Activated CD4-positive, alpha-beta memory T cell treated with anti-CD3 and anti-CD28 coated beads, Interleukin-2, amount 10 ng/mL, durations not matched to agents 7 days and 5 days (primary cell): ENCODE data around the gene SUMF2. TPM values are rescaled to one million over a fixed set of nuclear protein-coding genes. Genes with fewer than 3 reads are reported as not detected.
"Not testable (repeated sequence)": the region's sequence is repeated elsewhere in the genome, so short reads cannot be mapped to it uniquely, and the experiment has no call there.

ENCODE experiments used
- CTCF ChIA-PET: fragments of 350-600 bp; sonication (Branson Sonifier 250); formaldehyde crosslinking; loops from one replicate; lab custom pipeline; 2021; ENCODE audit warnings: antibody characterized with exemption, inconsistent platforms; lab: Charles Lee
- POLR2A ChIA-PET: fragments of 350-600 bp; sonication (Branson Sonifier 250); formaldehyde crosslinking; loops from one replicate; lab custom pipeline; 2021; ENCODE audit warnings: antibody characterized with exemption; lab: Charles Lee
- DNase-seq: peaks from one replicate; pipeline ENCODE4 v3.0.0-alpha.2; 2020
- H3K27ac Mint-ChIP-seq: one replicate; pipeline ENCODE4 v1.8.0; 2021; ENCODE audit warnings: mild to moderate bottlenecking, mixed read lengths
- H3K27me3 Mint-ChIP-seq: one replicate; pipeline ENCODE4 v1.8.0; 2021; ENCODE audit warnings: mixed read lengths
- H3K36me3 Mint-ChIP-seq: one replicate; pipeline ENCODE4 v1.8.0; 2021; ENCODE audit warnings: low read depth, mixed read lengths
- H3K4me1 Mint-ChIP-seq: one replicate; pipeline ENCODE4 v1.8.0; 2021; ENCODE audit warnings: mixed read lengths
- H3K4me3 Mint-ChIP-seq: one replicate; pipeline ENCODE4 v1.8.0; 2021; ENCODE audit warnings: mild to moderate bottlenecking, mixed read lengths
- H3K9me3 Mint-ChIP-seq: one replicate; pipeline ENCODE4 v1.8.0; 2021; ENCODE audit warnings: mixed read lengths
- total RNA-seq, 2 experiments: library from RNA; stranded (reverse); gene quantifications; one replicate each; pipeline ENCODE4 v1.2.3, GENCODE V29; 2021

The SUMF2 gene
- total RNA-seq, 2 experiments from 2014 or later: 118 to 119 TPM

GRCh38 chr7:56074371-56074791 lies 10.3 kb downstream of the SUMF2 start:
- peak; percentile 71 for DNase-seq
- peaks cover 32% of the 10 kb centered on the region for H3K36me3 Mint-ChIP-seq
- CTCF ChIA-PET: interaction anchor here (0.6 to 4.1 kb wide), 20 partner anchors 8 to 481 kb away, joined by 3 to 40 read pairs (median 4); partner anchors contain the start of genes CCT6A, CHCHD2, PSPH and SUMF2
- no peaks in the 10 kb centered on the region for H3K27me3 Mint-ChIP-seq
- no peak overlapping the region for H3K4me3 Mint-ChIP-seq
- POLR2A ChIA-PET: interaction anchor here (1.0 to 4.1 kb wide), 4 partner anchors 12 to 433 kb away, joined by 3 to 16 read pairs (median 6); partner anchors contain the start of gene CHCHD2
- no peak overlapping the region for H3K27ac Mint-ChIP-seq
- peaks cover 2% of the 10 kb centered on the region for H3K4me1 Mint-ChIP-seq
- no peaks in the 10 kb centered on the region for H3K9me3 Mint-ChIP-seq

GRCh38 chr7:56077681-56078080 lies 13.6 kb downstream of the SUMF2 start:
- H3K27ac Mint-ChIP-seq: no peak overlapping the region
- H3K4me1 Mint-ChIP-seq: peaks cover 2% of the 10 kb centered on the region
- ChIA-PET POLR2A (interaction anchor here (0.9 to 1.4 kb wide), 3 partner anchors 11 to 28 kb away, joined by 3 to 6 read pairs (median 3); partner anchors contain the start of gene CHCHD2), CTCF (interaction anchor here (1.1 kb wide), 1 partner anchor 13 kb away, joined by 4 read pairs; the partner anchor contains the start of gene SUMF2)
- no peak for DNase-seq
- H3K27me3 Mint-ChIP-seq: no peaks in the 10 kb centered on the region
- peaks cover 40% of the 10 kb centered on the region for H3K36me3 Mint-ChIP-seq
- H3K4me3 Mint-ChIP-seq: no peak overlapping the region
- no peaks in the 10 kb centered on the region for H3K9me3 Mint-ChIP-seq

- no peak for DNase-seq
- Mint-ChIP-seq H3K27ac (no peak overlapping the region), H3K27me3 (no peaks in the 10 kb centered on the region), H3K9me3 (no peaks in the 10 kb centered on the region), H3K4me3 (no peak overlapping the region), H3K36me3 (peaks cover 35% of the 10 kb centered on the region), H3K4me1 (peaks cover 2% of the 10 kb centered on the region)
- CTCF ChIA-PET: interaction anchor here (1.1 kb wide), 1 partner anchor 14 kb away, joined by 4 read pairs; the partner anchor contains the start of gene SUMF2
- POLR2A ChIA-PET: interaction anchor here (1.1 to 1.4 kb wide), 2 partner anchors 11 to 28 kb away, joined by 3 to 6 read pairs; partner anchors contain the start of gene CHCHD2
Observed at GRCh38 chr7:56078196-56078595, 14.1 kb downstream of the SUMF2 start.

- no peak for DNase-seq
- CTCF ChIA-PET: no interaction called here
- no peaks in the 10 kb centered on the region for H3K4me1 Mint-ChIP-seq
- peaks cover 30% of the 10 kb centered on the region for H3K36me3 Mint-ChIP-seq
- H3K27ac Mint-ChIP-seq: no peak overlapping the region
- no peaks in the 10 kb centered on the region for H3K9me3 Mint-ChIP-seq
- no peak overlapping the region for H3K4me3 Mint-ChIP-seq
- no peaks in the 10 kb centered on the region for H3K27me3 Mint-ChIP-seq
- POLR2A ChIA-PET: no interaction called here
Observed at GRCh38 chr7:56079450-56080185, 15.5 kb downstream of the SUMF2 start.

- H3K9me3 Mint-ChIP-seq, POLR2A ChIA-PET, H3K27me3 Mint-ChIP-seq, H3K4me1 Mint-ChIP-seq, CTCF ChIA-PET, H3K27ac Mint-ChIP-seq, H3K4me3 Mint-ChIP-seq, DNase-seq: not testable (repeated sequence)
- H3K36me3 Mint-ChIP-seq: peaks cover 30% of the 10 kb centered on the region
Observed at GRCh38 chr7:56080726-56081435, 16.8 kb downstream of the SUMF2 start.

- no peaks in the 10 kb centered on the region for H3K27me3 Mint-ChIP-seq
- H3K36me3 Mint-ChIP-seq: peaks cover 29% of the 10 kb centered on the region
- DNase-seq: no peak
- CTCF ChIA-PET: no interaction called here
- POLR2A ChIA-PET: no interaction called here
- no peak overlapping the region for H3K27ac Mint-ChIP-seq
- no peaks in the 10 kb centered on the region for H3K9me3 Mint-ChIP-seq
- H3K4me3 Mint-ChIP-seq: no peak overlapping the region
- no peaks in the 10 kb centered on the region for H3K4me1 Mint-ChIP-seq
Observed at GRCh38 chr7:56081626-56082340, 17.7 kb downstream of the SUMF2 start.

GRCh38 chr7:56083150-56083785 lies 19.2 kb downstream of the SUMF2 start:
- DNase-seq: no peak
- peaks cover 29% of the 10 kb centered on the region for H3K36me3 Mint-ChIP-seq
- POLR2A ChIA-PET: no interaction called here
- H3K4me3 Mint-ChIP-seq: no peak overlapping the region
- no peaks in the 10 kb centered on the region for H3K4me1 Mint-ChIP-seq
- no peaks in the 10 kb centered on the region for H3K9me3 Mint-ChIP-seq
- H3K27ac Mint-ChIP-seq: no peak overlapping the region
- CTCF ChIA-PET: interaction anchor here (0.9 kb wide), 1 partner anchor 8 kb away, joined by 3 read pairs; no protein-coding TSS in a partner anchor
- H3K27me3 Mint-ChIP-seq: no peaks in the 10 kb centered on the region

GRCh38 chr7:56086761-56087160 lies 22.7 kb downstream of the SUMF2 start:
- POLR2A ChIA-PET: interaction anchor here (0.9 to 1.5 kb wide), 4 partner anchors 12 to 23 kb away, joined by 3 to 5 read pairs (median 3); partner anchors contain the start of gene SUMF2
- no peak for DNase-seq
- Mint-ChIP-seq H3K36me3 (peaks cover 9% of the 10 kb centered on the region), H3K4me1 (no peaks in the 10 kb centered on the region), H3K9me3 (no peaks in the 10 kb centered on the region), H3K27ac (no peak overlapping the region), H3K4me3 (no peak overlapping the region), H3K27me3 (no peaks in the 10 kb centered on the region)
- CTCF ChIA-PET: no interaction called here

GRCh38 chr7:56087445-56087844 lies 23.4 kb downstream of the SUMF2 start:
- CTCF ChIA-PET: no interaction called here
- H3K4me1 Mint-ChIP-seq: no peaks in the 10 kb centered on the region

GRCh38 chr7:56091591-56091990 lies 27.5 kb downstream of the SUMF2 start:
- POLR2A ChIA-PET: interaction anchor here (1.8 kb wide), 1 partner anchor 14 kb away, joined by 5 read pairs; the partner anchor contains the start of gene CHCHD2
- Mint-ChIP-seq H3K9me3 (no peaks in the 10 kb centered on the region), H3K27me3 (no peaks in the 10 kb centered on the region), H3K4me3 (no peak overlapping the region), H3K4me1 (peaks cover 2% of the 10 kb centered on the region), H3K36me3 (peaks cover 5% of the 10 kb centered on the region), H3K27ac (no peak overlapping the region)
- no peak for DNase-seq
- CTCF ChIA-PET: interaction anchor here (0.8 kb wide), 1 partner anchor 10 kb away, joined by 3 read pairs; no protein-coding TSS in a partner anchor

More at GRCh38 chr7:56087445-56087844, 23.4 kb downstream of the SUMF2 start:
- H3K27me3 Mint-ChIP-seq: no peaks in the 10 kb centered on the region
- H3K36me3 Mint-ChIP-seq: peaks cover 4% of the 10 kb centered on the region
- no peak for DNase-seq
- no peaks in the 10 kb centered on the region for H3K9me3 Mint-ChIP-seq
- H3K4me3 Mint-ChIP-seq: no peak overlapping the region
- POLR2A ChIA-PET: interaction anchor here (1.3 to 1.5 kb wide), 3 partner anchors 14 to 23 kb away, joined by 3 to 5 read pairs (median 3); partner anchors contain the start of gene SUMF2
- H3K27ac Mint-ChIP-seq: no peak overlapping the region

- not testable (repeated sequence) for H3K9me3 Mint-ChIP-seq, H3K4me1 Mint-ChIP-seq, H3K27me3 Mint-ChIP-seq, H3K4me3 Mint-ChIP-seq, H3K36me3 Mint-ChIP-seq, DNase-seq, H3K27ac Mint-ChIP-seq
- ChIA-PET POLR2A (interaction anchor here (0.7 to 1.8 kb wide), 2 partner anchors 9 to 13 kb away, joined by 3 to 5 read pairs; partner anchors contain the start of gene CHCHD2), CTCF (interaction anchor here (0.8 kb wide), 1 partner anchor 9 kb away, joined by 3 read pairs; no protein-coding TSS in a partner anchor)
Observed at GRCh38 chr7:56092388-56092787, 28.3 kb downstream of the SUMF2 start.
